Ascending aorta (tissue), 2 donors: ENCODE data around the gene RPTOR. TPM values are rescaled to one million over a fixed set of nuclear protein-coding genes. Genes with fewer than 3 reads are reported as not detected.

ENCODE experiments used
- DNase-seq, 2 donors: peaks; one replicate each; pipeline ENCODE4 v3.0.0-alpha.2; 2019; ENCODE audit warnings: low spot score in 2 of 2
- H3K27ac ChIP-seq, 2 donors: fragments of 200-600 bp; sonication (generic); one replicate each; pipeline ENCODE4 v1.5.1; 2016 to 2017; ENCODE audit warnings: mild to moderate bottlenecking in 1 of 2
- H3K27me3 ChIP-seq: fragments of 200-600 bp; sonication (generic); one replicate; pipeline ENCODE4 v1.5.1; 2017
- H3K36me3 ChIP-seq, 2 donors: fragments of 200-600 bp; sonication (generic); one replicate each; pipeline ENCODE4 v1.5.1; 2016
- H3K4me1 ChIP-seq, 2 donors: fragments of 200-600 bp; sonication (generic); one replicate each; pipeline ENCODE4 v1.5.1; 2016 to 2017; ENCODE audit warnings: mild to moderate bottlenecking in 1 of 2
- H3K4me3 ChIP-seq, 2 donors: fragments of 200-600 bp; sonication (generic); one replicate each; pipeline ENCODE4 v1.5.1; 2016 to 2017; ENCODE audit warnings: mild to moderate bottlenecking in 1 of 2
- H3K9me3 ChIP-seq, 2 donors: fragments of 200-600 bp; sonication (generic); one replicate each; pipeline ENCODE4 v1.5.1; 2016
- intact Hi-C: fragments of 100-400 bp; cut with DNase I; formaldehyde crosslinking; loops from one replicate; pipeline ENCODE4 v1.15.1; 2023
- total RNA-seq: library from RNA; depleted of rRNA; stranded (reverse); fragments of >200 nt; gene quantifications from one replicate; pipeline ENCODE4 v1.1.0, GENCODE V29; 2016
- TF ChIP-seq, protein P1 (sequence below), 3 experiments: fragments of 200-600 bp in 2 of 3; fragments of 450-650 bp in 1 of 3; sonication (generic) in 2 of 3; IDR thresholded peaks; one replicate each; pipeline ENCODE4 v1.5.1; 2016 to 2019; ENCODE audit warnings: antibody characterized with exemption in 3 of 3, mild to moderate bottlenecking in 1 of 3, moderate library complexity in 1 of 3

RPTOR gene
- total RNA-seq, 1 donor from 2014 or later: 36.1 TPM

DNA sequence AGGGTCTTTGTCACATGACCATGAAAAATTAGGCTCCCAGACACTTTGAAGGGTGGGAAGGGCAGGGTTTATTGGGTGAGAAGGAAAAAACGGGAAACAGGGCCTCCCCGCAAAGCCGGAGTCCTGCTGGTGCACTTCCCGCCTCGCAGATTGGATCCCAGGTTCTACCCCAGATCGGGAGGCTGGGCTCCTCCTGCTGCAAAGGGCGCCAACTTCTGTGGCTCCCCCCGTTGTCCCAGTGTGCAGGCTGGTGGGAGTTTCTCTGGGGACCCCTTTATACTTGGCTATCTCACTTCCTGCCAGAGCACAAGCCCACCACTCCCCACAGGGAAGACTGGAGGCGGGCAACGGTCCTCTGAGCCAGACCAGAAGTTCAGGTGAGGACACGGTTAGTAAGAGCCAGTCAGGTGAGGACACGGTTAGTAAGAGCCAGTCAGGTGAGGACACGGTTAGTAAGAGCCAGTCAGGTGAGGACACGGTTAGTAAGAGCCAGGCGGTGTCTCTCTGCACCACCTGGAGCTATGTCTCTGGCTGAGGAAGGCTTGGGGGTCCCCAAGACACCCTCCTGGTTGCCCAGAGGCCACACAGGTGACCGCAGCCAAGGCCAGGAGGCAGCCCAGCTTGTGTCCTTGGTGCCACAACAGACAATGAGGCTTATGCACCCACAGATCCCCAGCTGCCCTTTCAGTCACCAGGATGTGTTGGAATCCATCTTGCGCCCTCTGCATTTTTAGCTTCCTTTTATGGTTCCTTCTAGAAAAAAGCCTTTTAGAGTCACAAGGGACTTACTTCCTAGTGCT lies 398.9 kb downstream of the RPTOR start:
- TF ChIP-seq, protein P1, sequence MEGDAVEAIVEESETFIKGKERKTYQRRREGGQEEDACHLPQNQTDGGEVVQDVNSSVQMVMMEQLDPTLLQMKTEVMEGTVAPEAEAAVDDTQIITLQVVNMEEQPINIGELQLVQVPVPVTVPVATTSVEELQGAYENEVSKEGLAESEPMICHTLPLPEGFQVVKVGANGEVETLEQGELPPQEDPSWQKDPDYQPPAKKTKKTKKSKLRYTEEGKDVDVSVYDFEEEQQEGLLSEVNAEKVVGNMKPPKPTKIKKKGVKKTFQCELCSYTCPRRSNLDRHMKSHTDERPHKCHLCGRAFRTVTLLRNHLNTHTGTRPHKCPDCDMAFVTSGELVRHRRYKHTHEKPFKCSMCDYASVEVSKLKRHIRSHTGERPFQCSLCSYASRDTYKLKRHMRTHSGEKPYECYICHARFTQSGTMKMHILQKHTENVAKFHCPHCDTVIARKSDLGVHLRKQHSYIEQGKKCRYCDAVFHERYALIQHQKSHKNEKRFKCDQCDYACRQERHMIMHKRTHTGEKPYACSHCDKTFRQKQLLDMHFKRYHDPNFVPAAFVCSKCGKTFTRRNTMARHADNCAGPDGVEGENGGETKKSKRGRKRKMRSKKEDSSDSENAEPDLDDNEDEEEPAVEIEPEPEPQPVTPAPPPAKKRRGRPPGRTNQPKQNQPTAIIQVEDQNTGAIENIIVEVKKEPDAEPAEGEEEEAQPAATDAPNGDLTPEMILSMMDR (IDR thresholded peaks at IDR 0.05): no peak
- H3K4me3 ChIP-seq: no peak overlapping the region
- H3K27ac ChIP-seq: peak overlapping the region; percentile 72 to 75
- intact Hi-C loops: no loop called here
- H3K36me3 ChIP-seq: peaks cover 6 to 15% of the 10 kb centered on the region in 2 donors
- no peak for DNase-seq
- H3K9me3 ChIP-seq: no peaks in the 10 kb centered on the region
- H3K27me3 ChIP-seq: no peaks in the 10 kb centered on the region
- H3K4me1 ChIP-seq: peaks cover 4 to 11% of the 10 kb centered on the region in 2 donors

DNA sequence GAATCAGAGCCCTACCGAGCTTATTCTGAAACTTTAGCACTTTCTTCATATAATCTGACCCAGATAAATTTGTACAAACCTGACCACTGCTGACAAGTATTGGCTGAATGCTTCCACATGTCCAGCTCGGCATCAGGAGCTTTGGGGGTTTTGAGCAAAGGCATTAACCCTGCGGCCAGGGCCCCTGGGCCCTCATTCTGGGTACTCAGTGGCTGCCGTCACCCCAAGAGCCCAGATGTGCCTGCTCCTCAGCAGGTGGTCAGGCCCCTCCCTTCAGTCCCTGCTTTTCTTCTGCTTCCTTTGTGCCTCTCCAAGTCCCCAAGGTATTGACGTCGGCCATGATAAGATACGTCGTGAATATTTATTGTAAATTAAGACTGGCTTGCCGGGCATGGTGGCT lies 399.7 kb downstream of the RPTOR start:
- no peak for DNase-seq
- peaks cover 6 to 15% of the 10 kb centered on the region in 2 donors for H3K36me3 ChIP-seq
- TF ChIP-seq, protein P1 (IDR thresholded peaks at IDR 0.05): no peak
- H3K27ac ChIP-seq: no peak overlapping the region
- H3K27me3 ChIP-seq: no peaks in the 10 kb centered on the region
- H3K4me1 ChIP-seq: peaks cover 4 to 17% of the 10 kb centered on the region in 2 donors
- H3K9me3 ChIP-seq: no peaks in the 10 kb centered on the region
- intact Hi-C loops: no loop called here
- no peak overlapping the region for H3K4me3 ChIP-seq

DNA sequence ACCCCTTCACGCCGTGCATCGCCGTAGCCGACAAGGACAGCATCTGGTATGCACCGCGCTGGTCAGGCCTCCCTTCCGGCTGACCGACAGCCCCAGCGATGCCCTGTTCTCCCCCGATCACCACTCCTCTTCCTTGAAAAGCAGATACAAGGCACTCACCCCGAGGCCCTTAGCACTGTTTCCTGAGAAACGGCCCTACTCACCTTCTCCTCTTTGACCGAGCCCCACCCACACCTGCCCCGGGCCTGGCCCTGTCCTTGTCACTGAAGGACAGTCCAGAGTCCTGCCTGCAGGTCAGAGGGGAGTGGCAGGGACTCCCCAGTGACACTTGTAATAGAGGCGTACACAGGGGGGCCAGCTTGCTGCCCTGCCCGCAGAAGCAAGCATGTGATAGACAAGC lies 401.1 kb downstream of the RPTOR start:
- Histone ChIP-seq H3K36me3 (peaks cover 8 to 12% of the 10 kb centered on the region in 2 donors), H3K9me3 (no peaks in the 10 kb centered on the region), H3K4me1 (peaks cover 4 to 20% of the 10 kb centered on the region in 2 donors), H3K4me3 (no peak overlapping the region), H3K27ac (no peak overlapping the region), H3K27me3 (no peaks in the 10 kb centered on the region)
- intact Hi-C loops: loop anchor here (5.0 kb wide), 1 partner anchor 37 kb away; no protein-coding TSS in a partner anchor
- DNase-seq: no peak
- TF ChIP-seq, protein P1 (IDR thresholded peaks at IDR 0.05): no peak

DNA sequence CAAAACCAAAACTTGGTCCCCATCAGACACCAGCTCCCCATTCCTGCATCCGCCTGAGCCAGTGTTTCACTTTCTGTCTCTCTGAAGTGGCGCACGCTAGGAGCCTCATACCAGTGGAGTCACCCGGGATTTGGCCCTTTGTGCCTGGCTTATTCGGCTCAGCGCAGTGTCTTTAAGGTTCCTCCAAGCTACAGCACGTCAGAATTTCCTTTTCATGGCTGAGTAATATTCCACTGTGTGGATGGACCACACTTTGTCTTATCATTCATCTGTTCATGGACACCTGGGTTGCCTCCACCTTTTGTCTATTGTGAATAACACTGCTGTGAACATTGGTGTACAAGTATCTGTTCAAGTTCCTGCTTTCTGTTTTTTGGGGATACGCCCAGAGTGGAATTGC lies 401.8 kb downstream of the RPTOR start:
- DNase-seq: no peak
- Histone ChIP-seq H3K4me1 (peaks cover 4 to 20% of the 10 kb centered on the region in 2 donors), H3K36me3 (peaks cover 8 to 15% of the 10 kb centered on the region in 2 donors), H3K27ac (no peak overlapping the region), H3K27me3 (no peaks in the 10 kb centered on the region), H3K9me3 (no peaks in the 10 kb centered on the region), H3K4me3 (no peak overlapping the region)
- intact Hi-C loops: loop anchor here (5.0 kb wide), 1 partner anchor 36 kb away; no protein-coding TSS in a partner anchor
- TF ChIP-seq, protein P1 (IDR thresholded peaks at IDR 0.05): no peak

DNA sequence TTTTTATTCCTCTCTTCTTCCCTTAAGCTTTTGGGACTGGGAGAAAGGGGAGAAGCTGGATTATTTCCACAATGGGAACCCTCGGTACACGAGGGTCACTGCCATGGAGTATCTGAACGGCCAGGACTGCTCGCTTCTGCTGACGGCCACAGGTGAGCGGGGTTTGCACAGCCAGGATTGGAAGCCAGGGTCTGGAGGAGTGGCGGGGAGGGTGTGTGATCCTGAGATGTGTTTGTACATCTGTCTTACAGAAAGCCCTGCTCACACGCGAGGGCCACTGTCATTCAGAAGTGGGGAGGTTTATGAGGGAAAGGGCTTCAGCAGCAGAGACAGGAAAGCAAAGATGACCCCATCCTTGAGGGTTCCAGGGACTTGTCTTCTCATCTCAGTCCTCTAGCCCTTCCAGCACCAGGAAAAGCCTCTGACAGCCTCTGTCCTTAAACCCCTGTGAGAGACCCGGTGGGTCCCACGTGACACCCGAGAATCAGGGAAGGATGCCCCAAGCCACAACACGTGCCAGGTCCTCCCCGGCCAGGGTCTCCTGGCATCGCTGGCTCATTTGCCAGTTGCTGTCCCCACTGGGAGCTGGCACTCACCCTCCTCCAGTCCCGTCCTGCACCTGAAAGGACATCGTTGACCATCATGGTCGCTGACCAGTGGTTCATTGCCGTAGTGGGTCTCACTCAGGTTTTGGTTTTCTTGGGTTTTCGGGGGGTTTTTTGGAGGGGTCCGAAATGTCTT lies 402.7 kb downstream of the RPTOR start:
- Histone ChIP-seq H3K9me3 (no peaks in the 10 kb centered on the region), H3K27me3 (no peaks in the 10 kb centered on the region), H3K4me3 (no peak overlapping the region), H3K36me3 (peaks cover 15% of the 10 kb centered on the region in 2 donors), H3K4me1 (peaks cover 0 to 20% of the 10 kb centered on the region in 2 donors), H3K27ac (no peak overlapping the region)
- TF ChIP-seq, protein P1 (IDR thresholded peaks at IDR 0.05): no peak
- no peak for DNase-seq
- intact Hi-C loops: loop anchor here (5.0 kb wide), 1 partner anchor 35 kb away; no protein-coding TSS in a partner anchor
